Measurements from ENCODE around the gene TOMM22. TPM values are rescaled to one million over a fixed set of nuclear protein-coding genes. Genes with fewer than 3 reads are reported as not detected.

Gene TOMM22
- total RNA-seq, 1 donor from 2014 or later: 108 TPM

DNA sequence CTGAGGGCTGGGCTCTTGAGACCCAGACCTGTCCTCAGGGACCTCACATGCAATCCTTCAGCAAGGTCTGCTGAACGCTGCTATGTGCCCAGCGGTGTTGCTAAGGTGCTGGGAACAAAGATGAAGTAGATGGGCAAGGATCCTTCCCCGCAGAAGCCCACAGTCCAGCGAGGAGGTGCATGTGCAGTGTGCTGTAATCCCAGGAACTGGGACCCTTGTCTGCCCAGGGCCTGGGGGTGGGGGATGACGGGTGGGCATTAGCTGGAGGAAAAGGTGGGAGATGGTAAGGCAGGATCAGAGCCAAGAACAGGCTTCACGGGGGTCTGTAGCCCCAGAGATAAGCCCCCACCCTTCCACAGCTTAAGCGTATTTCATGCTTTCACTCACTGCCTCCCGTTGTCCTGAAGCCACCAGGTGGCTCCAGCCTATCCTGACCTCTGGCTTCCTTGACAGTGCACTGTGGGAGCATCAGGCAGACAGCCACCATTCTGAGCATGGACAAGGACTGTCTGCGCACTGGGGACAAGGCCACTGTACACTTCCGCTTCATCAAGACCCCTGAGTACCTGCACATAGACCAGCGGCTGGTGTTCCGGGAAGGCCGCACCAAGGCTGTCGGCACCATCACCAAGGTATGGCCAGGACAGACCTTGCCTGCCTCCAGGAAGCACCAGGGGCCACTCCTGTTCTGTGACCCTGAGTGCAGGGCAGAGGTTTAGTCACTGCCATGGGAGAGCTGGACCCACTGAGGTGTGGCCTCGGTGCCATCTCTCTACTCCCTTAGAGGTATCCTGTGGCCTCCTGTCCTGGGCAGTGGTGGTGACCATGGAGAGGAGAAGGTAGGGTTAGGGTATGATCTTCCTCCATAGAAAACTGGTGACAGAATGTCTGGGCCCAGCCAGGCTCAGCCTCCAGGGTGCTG lies 46.0 kb downstream of the TOMM22 start:
- Mint-ChIP-seq H3K9me3 (ENCODE audit: unreplicated experiment) (no peaks in the 10 kb centered on the region), H3K27ac (ENCODE audit: unreplicated experiment) (no peak overlapping the region), H3K4me1 (ENCODE audit: unreplicated experiment) (peaks cover 9% of the 10 kb centered on the region), H3K4me3 (ENCODE audit: unreplicated experiment) (no peak overlapping the region), H3K27me3 (ENCODE audit: unreplicated experiment) (peaks cover 3% of the 10 kb centered on the region), H3K36me3 (ENCODE audit: low read depth, unreplicated experiment) (peaks cover 55% of the 10 kb centered on the region)
- TF ChIP-seq CTCF (IDR thresholded peaks at IDR 0.05; ENCODE audit: unreplicated experiment): no peak
- no peak for DNase-seq (ENCODE audit: low spot score)

GRCh38 chr22:38728871-38729796 lies 47.4 kb downstream of the TOMM22 start:
- Mint-ChIP-seq H3K4me1 (ENCODE audit: unreplicated experiment) (peaks cover 9% of the 10 kb centered on the region), H3K27me3 (ENCODE audit: unreplicated experiment) (peaks cover 5% of the 10 kb centered on the region), H3K36me3 (ENCODE audit: low read depth, unreplicated experiment) (peaks cover 48% of the 10 kb centered on the region), H3K27ac (ENCODE audit: unreplicated experiment) (peak overlapping the region; percentile 18), H3K9me3 (ENCODE audit: unreplicated experiment) (no peaks in the 10 kb centered on the region), H3K4me3 (ENCODE audit: unreplicated experiment) (no peak overlapping the region)
- DNase-seq (ENCODE audit: low spot score): no peak
- no peak for TF ChIP-seq CTCF (IDR thresholded peaks at IDR 0.05; ENCODE audit: unreplicated experiment)

DNA sequence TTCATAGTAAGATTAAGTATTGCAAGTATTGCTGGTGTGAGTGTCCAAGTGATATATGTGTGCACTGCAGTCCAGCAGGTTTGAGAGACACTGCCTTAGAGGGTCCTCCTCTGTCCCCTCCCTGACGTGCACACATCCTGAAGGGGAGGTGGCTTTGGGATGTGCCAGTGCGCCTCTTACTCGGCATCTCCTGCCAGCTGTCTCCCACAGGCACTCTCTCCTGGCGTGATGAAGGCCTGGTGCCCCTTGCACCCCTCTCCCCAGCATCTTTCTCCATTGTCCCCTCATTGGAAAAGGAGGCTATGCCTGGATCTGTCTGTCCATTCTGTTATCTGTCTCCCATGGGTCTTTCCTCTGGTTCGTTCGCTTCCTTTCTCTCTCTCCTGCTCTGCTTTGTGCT lies 48.2 kb downstream of the TOMM22 start:
- H3K27me3 Mint-ChIP-seq (ENCODE audit: unreplicated experiment): peaks cover 8% of the 10 kb centered on the region
- peak overlapping the region; percentile 34 for H3K4me3 Mint-ChIP-seq (ENCODE audit: unreplicated experiment)
- H3K9me3 Mint-ChIP-seq (ENCODE audit: unreplicated experiment): no peaks in the 10 kb centered on the region
- no peak for DNase-seq (ENCODE audit: low spot score)
- peaks cover 49% of the 10 kb centered on the region for H3K36me3 Mint-ChIP-seq (ENCODE audit: low read depth, unreplicated experiment)
- H3K27ac Mint-ChIP-seq (ENCODE audit: unreplicated experiment): no peak overlapping the region
- H3K4me1 Mint-ChIP-seq (ENCODE audit: unreplicated experiment): peaks cover 12% of the 10 kb centered on the region
- TF ChIP-seq CTCF (IDR thresholded peaks at IDR 0.05; ENCODE audit: unreplicated experiment): no peak

DNA sequence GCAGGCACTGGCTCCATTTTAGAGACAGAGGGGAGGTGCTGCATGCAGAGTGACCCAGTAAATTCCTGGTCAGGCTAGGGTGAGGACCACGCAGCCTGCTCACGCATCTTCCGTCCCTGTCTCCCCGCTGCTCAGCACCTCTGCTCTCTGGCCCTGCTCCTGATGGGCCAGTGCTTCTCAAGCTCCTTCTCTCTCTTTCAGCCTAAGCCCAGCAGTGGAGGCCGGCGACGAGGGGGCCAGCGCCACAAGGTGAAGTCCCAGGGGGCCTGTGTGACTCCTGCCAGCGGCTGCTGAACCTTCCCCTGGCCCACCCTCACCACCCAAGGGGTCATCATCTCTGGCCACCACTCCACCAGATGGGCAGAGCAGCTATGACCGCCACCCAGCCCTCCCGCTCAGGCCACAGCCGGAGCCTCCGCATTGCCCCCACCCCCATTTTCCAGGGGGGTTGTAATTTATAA lies 48.7 kb downstream of the TOMM22 start:
- DNase-seq (ENCODE audit: low spot score): no peak
- peaks cover 10% of the 10 kb centered on the region for H3K27me3 Mint-ChIP-seq (ENCODE audit: unreplicated experiment)
- H3K36me3 Mint-ChIP-seq (ENCODE audit: low read depth, unreplicated experiment): peaks cover 47% of the 10 kb centered on the region
- no peak overlapping the region for H3K27ac Mint-ChIP-seq (ENCODE audit: unreplicated experiment)
- H3K4me3 Mint-ChIP-seq (ENCODE audit: unreplicated experiment): peak overlapping the region; percentile 34
- H3K9me3 Mint-ChIP-seq (ENCODE audit: unreplicated experiment): no peaks in the 10 kb centered on the region
- no peak for TF ChIP-seq CTCF (IDR thresholded peaks at IDR 0.05; ENCODE audit: unreplicated experiment)
- H3K4me1 Mint-ChIP-seq (ENCODE audit: unreplicated experiment): peaks cover 9% of the 10 kb centered on the region
